HepG2 (cell line): ENCODE measurements around the gene MORF4L1. TPM values are rescaled to one million over a fixed set of nuclear protein-coding genes. Genes with fewer than 3 reads are reported as not detected.

Experiments
- ATAC-seq: fragments of 200-7000 bp; cut with Tn5 transposase; 3 replicates; pipeline ENCODE4 v1.9.1; 2020; ENCODE audit warnings: mild to moderate bottlenecking, moderate library complexity
- BruUV-seq: library from RNA; stranded (reverse); fragments of 400-500 nt; replicated peaks from 2 replicates; lab custom pipeline; 2021; lab: Mats Ljungman, UMichigan
- CTCF ChIA-PET: fragments of 300-600 bp; formaldehyde crosslinking; extraction: SDS; loops from one replicate; lab custom pipeline; 2021; ENCODE audit warnings: low total read pairs, inconsistent platforms, low intra/inter-chr PET ratio; lab: Yijun Ruan, JAX
- POLR2A ChIA-PET: fragments of 350-600 bp; sonication (Branson Sonifier 250); formaldehyde crosslinking; loops from one replicate; lab custom pipeline; 2020; ENCODE audit warnings: antibody characterized with exemption, inconsistent platforms; lab: Yijun Ruan, JAX
- DNase-seq: peaks from one replicate; pipeline ENCODE4 v3.0.0-alpha.2; 2015; ENCODE audit warnings: low spot score
- FAIRE-seq: peaks from 3 replicates; lab custom pipeline; 2011; peaks lifted over from hg19 to GRCh38; lab: Jason Lieb, UNC
- H2AFZ ChIP-seq: one replicate; pipeline ENCODE4 v1.6.1; 2011; ENCODE audit warnings: low read length, inconsistent platforms
- H3K27ac ChIP-seq: fragments of 300-600 bp; 3 replicates; pipeline ENCODE4 v1.8.0; 2011; ENCODE audit warnings: mixed run types, mild to moderate bottlenecking, mixed read lengths, low read length, inconsistent platforms; ENCODE audit not compliant: insufficient read depth; ENCODE audit errors: extremely low read length
- H3K27me3 ChIP-seq, 2 experiments: fragments of 200-600 bp in 1 of 2; 2 replicates in 1 of 2; 3 replicates in 1 of 2; pipeline versions ENCODE4 v1.6.0 to v1.8.0; 2011; ENCODE audit warnings: low read length in 2 of 2, mild to moderate bottlenecking in 2 of 2, moderate library complexity in 2 of 2, inconsistent platforms in 1 of 2; ENCODE audit not compliant: insufficient read depth in 2 of 2, control insufficient read depth in 1 of 2
- H3K36me3 ChIP-seq, 2 experiments: fragments of 200-600 bp in 1 of 2; replicated peaks in 1 of 2; 2 replicates in 1 of 2; 3 replicates in 1 of 2; pipeline versions ENCODE4 v1.5.1 to v1.8.0; 2011; ENCODE audit warnings: low read length in 2 of 2, inconsistent platforms in 1 of 2; ENCODE audit not compliant: insufficient read depth in 2 of 2, control insufficient read depth in 1 of 2
- H3K4me1 ChIP-seq: 2 replicates; pipeline ENCODE4 v1.5.1; 2012; ENCODE audit warnings: low read length, inconsistent platforms; ENCODE audit not compliant: insufficient read depth
- H3K4me2 ChIP-seq: 2 replicates; pipeline ENCODE4 v1.6.0; 2011; ENCODE audit warnings: low read depth, low read length, inconsistent platforms
- H3K4me3 ChIP-seq, 3 experiments: fragments of 200-600 bp in 1 of 3; sonication (generic), shearing (Covaris generic) in 1 of 3; replicated peaks in 1 of 3; 2 replicates each; pipeline ENCODE4 v1.5.1; 2011 to 2016; ENCODE audit warnings: low read length in 3 of 3, inconsistent platforms in 2 of 3, low read depth in 2 of 3, mild to moderate bottlenecking in 2 of 3, control low read depth in 1 of 3, mixed read lengths in 1 of 3; ENCODE audit not compliant: insufficient read depth in 1 of 3
- H3K79me2 ChIP-seq: one replicate; pipeline ENCODE4 v1.6.1; 2011; ENCODE audit warnings: low read length, inconsistent platforms; ENCODE audit not compliant: insufficient read depth
- H3K9ac ChIP-seq: 2 replicates; pipeline ENCODE4 v1.6.0; 2011; ENCODE audit warnings: mild to moderate bottlenecking, low read depth, low read length, inconsistent platforms; ENCODE audit not compliant: insufficient read depth
- H3K9me3 ChIP-seq: 2 replicates; pipeline ENCODE4 v1.5.1; 2012; ENCODE audit warnings: mild to moderate bottlenecking, low read length
- H4K20me1 ChIP-seq: 2 replicates; pipeline ENCODE4 v1.6.0; 2011; ENCODE audit warnings: inconsistent platforms, mild to moderate bottlenecking, low read length, moderate library complexity; ENCODE audit not compliant: insufficient read depth
- ARNTL ChIP-seq: sonication (generic); formaldehyde crosslinking; IDR thresholded peaks from 2 replicates; pipeline ENCODE4 v1.4.0; 2020; ENCODE audit warnings: mild to moderate bottlenecking, missing genetic modification reagents
- CC2D1A ChIP-seq: sonication (generic); formaldehyde crosslinking; IDR thresholded peaks from 2 replicates; pipeline ENCODE4 v1.8.1; 2023; ENCODE audit warnings: mild to moderate bottlenecking, missing genetic modification reagents
- FOXM1 ChIP-seq: sonication (generic); formaldehyde crosslinking; IDR thresholded peaks from 2 replicates; pipeline ENCODE4 v1.5.0; 2020; ENCODE audit warnings: missing genetic modification reagents
- NCOA2 ChIP-seq: sonication (generic); formaldehyde crosslinking; IDR thresholded peaks from 2 replicates; pipeline ENCODE4 v1.8.0; 2022; ENCODE audit warnings: inconsistent platforms
- POLR2A ChIP-seq, 2 experiments: IDR thresholded peaks; 2 replicates each; pipeline ENCODE4 v1.6.1; 2011; ENCODE audit warnings: low read depth in 2 of 2, low read length in 2 of 2, mild to moderate bottlenecking in 1 of 2, moderate library complexity in 1 of 2; ENCODE audit not compliant: insufficient read depth in 1 of 2
- RORA ChIP-seq: sonication (generic); formaldehyde crosslinking; IDR thresholded peaks from 2 replicates; pipeline ENCODE4 v1.5.0; 2020; ENCODE audit warnings: mild to moderate bottlenecking, missing genetic modification reagents, moderate library complexity
- ZFP62 ChIP-seq: sonication (generic); formaldehyde crosslinking; IDR thresholded peaks from 2 replicates; pipeline ENCODE4 v1.4.0; 2020; ENCODE audit warnings: missing genetic modification reagents
- ZNF326 ChIP-seq: sonication (generic); formaldehyde crosslinking; IDR thresholded peaks from 2 replicates; pipeline ENCODE4 v1.4.0; 2020; ENCODE audit warnings: missing genetic modification reagents, borderline replicate concordance
- ZNF556 ChIP-seq: sonication (generic); formaldehyde crosslinking; IDR thresholded peaks from 2 replicates; pipeline ENCODE4 v1.4.0; 2020; ENCODE audit warnings: mild to moderate bottlenecking, missing genetic modification reagents, borderline replicate concordance
- WGBS: methylation state at CpG from one replicate; pipeline ENCODE4 v1.1.6; 2017; ENCODE audit warnings: low lambda C conversion rate; 5-methylcytosine and 5-hydroxymethylcytosine counted together
- in situ Hi-C: cut with HindIII; loops from 2 replicates; pipeline ENCODE4 v1.10.0; 2017; ENCODE audit warnings: low pct_unique_long_range_greater_than_20kb; ENCODE audit not compliant: extremely low pct_ligation_motif_present
- intact Hi-C: fragments of 100-400 bp; cut with micrococcal nuclease; formaldehyde crosslinking; loops from one replicate; pipeline ENCODE4 v1.10.0; 2022; ENCODE audit not compliant: unreplicated experiment
- polyA plus RNA-seq, 8 experiments: library from polyadenylated mRNA; depleted of rRNA in 3 of 8; stranded (reverse) in 7 of 8; unstranded in 1 of 8; fragments of >200 nt; fragmentation: Illumina TruSeq in 4 of 8; extraction: Trizol in 4 of 8; gene quantifications; 2 replicates each; pipeline versions ENCODE4 v1.2.1 to v1.2.3, GENCODE V29; 2011 to 2016; ENCODE audit warnings: low read depth in 4 of 8, missing spikeins in 1 of 8, mixed read lengths in 1 of 8; ENCODE audit not compliant: insufficient read depth in 1 of 8
- total RNA-seq, 5 experiments: library from RNA; depleted of rRNA; stranded (reverse); fragments of >200 nt; fragmentation: Illumina TruSeq; extraction: Trizol; gene quantifications; 2 replicates each; pipeline ENCODE4 v1.2.3, GENCODE V29; 2016; ENCODE audit warnings: low read depth in 1 of 5

The MORF4L1 gene
- total and polyA plus RNA-seq, 2 of the 13 experiments (the other 11 are each of a cell fraction or from before 2014, with no cell fraction given): 218 to 219 TPM

DNA sequence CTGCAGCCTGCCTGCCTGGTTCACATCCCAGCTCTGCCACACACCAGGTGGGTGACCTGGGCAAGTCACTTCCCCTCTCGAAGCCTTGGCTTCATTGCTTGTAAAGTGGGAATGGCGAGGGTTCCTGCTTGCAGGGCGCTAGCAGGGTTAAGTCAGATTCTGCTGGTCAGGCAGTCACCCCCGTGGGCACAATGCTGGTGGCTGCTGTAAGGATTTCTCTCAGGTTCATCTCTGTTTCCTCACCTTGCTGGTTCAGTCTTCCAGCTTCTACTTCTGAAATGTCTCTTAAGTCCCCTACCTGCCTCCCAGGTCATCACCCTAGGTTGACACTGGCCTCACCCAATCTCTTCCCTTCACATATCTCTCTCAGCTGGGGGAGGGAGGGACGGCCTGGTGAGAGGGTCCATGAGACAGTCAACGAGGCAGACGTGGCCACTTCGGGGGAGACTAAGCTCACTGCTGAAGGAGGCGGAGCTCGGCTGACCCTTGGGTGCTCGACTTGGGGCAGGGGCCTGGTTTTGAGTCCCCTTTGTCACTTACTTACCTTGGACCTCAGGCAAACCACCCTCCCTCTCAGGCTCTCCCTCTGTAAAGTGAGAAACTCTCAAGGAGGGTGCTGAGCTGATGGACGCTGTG is 60.6 kb downstream of the MORF4L1 start:
- Histone ChIP-seq H3K36me3 (peaks cover 33 to 72% of the 10 kb centered on the region in 2 experiments), H2AFZ (no peak overlapping the region), H3K27me3 (no peaks in the 10 kb centered on the region), H3K9ac (no peak overlapping the region), H3K4me1 (no peaks in the 10 kb centered on the region), H3K9me3 (no peaks in the 10 kb centered on the region), H3K27ac (no peak overlapping the region), H3K4me2 (no peak overlapping the region), H3K4me3 (no peak overlapping the region), H3K79me2 (no peaks in the 10 kb centered on the region), H4K20me1 (no peaks in the 10 kb centered on the region)
- BruUV-seq: TSS peak; percentile 28
- 97% methylated on average over 9 of the region's 12 CpGs for WGBS
- CTCF ChIA-PET: no interaction called here
- DNase-seq: no peak
- in situ Hi-C loops (no loop called here), intact Hi-C loops (no loop called here)
- ATAC-seq: no peak
- no peak for FAIRE-seq
- POLR2A ChIA-PET: interaction anchor here (1.1 kb wide), 1 partner anchor 12 kb away, joined by 3 read pairs; no protein-coding TSS in a partner anchor
- no peak for TF ChIP-seq ZNF556 (CRISPR knock-in tag)
- 0 out of 4 replicates have a peak, but pooled peaks of 1 of the 2 experiments have one; percentile 21 for TF ChIP-seq POLR2A (IDR thresholded peaks at IDR 0.05; ENCODE audit: insufficient read depth in 1 of 2, low read depth in 2 of 2, low read length in 2 of 2)

DNA sequence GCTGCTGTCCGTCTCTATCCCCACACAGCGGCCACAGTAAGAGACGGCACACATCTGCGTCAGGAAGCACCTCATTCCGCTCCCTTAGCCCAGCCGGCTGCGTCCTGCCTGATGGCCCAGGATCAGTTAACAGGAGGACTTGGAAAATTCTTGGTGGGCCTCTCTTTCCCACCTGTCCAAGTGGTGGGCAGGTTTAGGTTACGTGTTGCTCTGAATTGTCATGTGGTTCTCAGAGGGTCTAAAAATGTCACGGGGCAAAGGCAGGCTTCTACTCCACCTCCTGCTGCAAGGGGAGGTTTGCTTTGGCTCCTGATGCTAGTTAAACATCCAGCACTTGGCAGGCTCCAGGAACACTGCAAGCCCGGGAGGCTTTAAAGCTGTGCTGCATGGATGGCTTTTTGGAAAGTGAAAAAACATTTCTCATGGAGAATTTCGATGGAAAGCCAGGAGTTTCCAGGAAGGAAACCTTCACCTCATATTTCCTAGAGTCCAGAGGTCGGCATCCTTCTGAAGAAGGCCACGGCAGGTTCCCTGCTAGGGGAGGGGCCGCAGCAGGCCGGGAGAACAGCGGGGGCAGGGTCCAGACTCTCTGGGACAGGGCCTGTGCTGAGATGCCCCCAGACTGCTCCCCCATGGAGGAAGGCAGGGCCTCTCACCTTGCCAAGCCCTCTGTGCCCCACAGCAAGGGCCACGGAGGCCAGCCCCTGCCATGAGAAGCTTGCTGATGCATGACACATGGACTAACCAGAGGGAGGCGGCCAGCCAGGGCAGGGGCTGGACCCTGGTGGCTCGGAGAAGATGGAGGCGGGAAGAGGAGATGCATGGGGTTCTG is 61.3 kb downstream of the MORF4L1 start:
- Histone ChIP-seq H3K9me3 (no peaks in the 10 kb centered on the region), H4K20me1 (no peaks in the 10 kb centered on the region), H3K36me3 (peaks cover 33 to 73% of the 10 kb centered on the region in 2 experiments), H2AFZ (no peak overlapping the region), H3K4me3 (no peak overlapping the region), H3K27me3 (no peaks in the 10 kb centered on the region), H3K4me2 (no peak overlapping the region), H3K4me1 (no peaks in the 10 kb centered on the region), H3K9ac (no peak overlapping the region), H3K79me2 (no peaks in the 10 kb centered on the region), H3K27ac (no peak overlapping the region)
- in situ Hi-C loops (no loop called here), intact Hi-C loops (no loop called here)
- FAIRE-seq: no peak
- ChIA-PET POLR2A (interaction anchor here (1.1 kb wide), 1 partner anchor 11 kb away, joined by 3 read pairs; no protein-coding TSS in a partner anchor), CTCF (no interaction called here)
- TF ChIP-seq ZFP62: no peak
- no peak for TF ChIP-seq RORA (CRISPR knock-in tag)
- no peak for TF ChIP-seq ZNF326 (CRISPR knock-in tag)
- no peak for TF ChIP-seq NCOA2 (CRISPR knock-in tag)
- no peak for TF ChIP-seq ARNTL (CRISPR knock-in tag)
- no peak for TF ChIP-seq FOXM1 (CRISPR knock-in tag)
- TF ChIP-seq CC2D1A (CRISPR knock-in tag): no peak
- no peak for ATAC-seq
- DNase-seq: no peak
- WGBS: 93% methylated on average over 18 of the region's 20 CpGs
- BruUV-seq: no TSS peak
